Hepatic stellate cell (primary cell): Measurements from ENCODE around the gene ZNF385A.

ENCODE experiments used
- DNase-seq: peaks from one replicate; pipeline ENCODE4 v3.0.0; 2011; ENCODE audit warnings: low spot score

The ZNF385A gene

DNA sequence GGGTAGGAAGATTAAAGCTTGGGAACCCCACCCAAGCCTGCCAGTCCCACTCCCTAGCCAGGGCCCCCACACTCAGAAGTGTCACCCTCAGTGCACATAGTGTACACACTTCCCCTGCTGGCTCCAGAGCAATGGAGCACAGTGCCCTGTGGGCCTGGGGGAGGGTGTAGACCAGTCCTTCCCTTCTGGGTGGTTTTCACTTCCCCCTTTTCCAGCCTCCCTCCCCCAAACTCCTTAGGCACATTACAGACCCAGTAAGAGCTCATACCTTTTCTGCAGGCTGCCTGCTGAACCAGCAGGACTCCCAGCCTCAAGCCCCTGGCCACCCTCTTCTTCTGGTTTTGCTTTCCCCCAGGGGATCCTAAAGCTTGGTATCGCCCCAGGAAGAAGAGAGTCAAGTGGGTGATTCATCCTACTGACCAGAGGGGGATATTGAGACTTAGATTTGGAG is at the start of gene ZNF385A:
ZNF385A (minus strand) TSS at position 143 of the 451 bp plus-strand sequence. CDS start 219 bp downstream, outside the sequence.
- DNase-seq: no peak

- no peak for DNase-seq
These were observed 48.3 kb upstream of the ZNF385A start for GRCh38 chr12:54432815-54433164.

GRCh38 chr12:54431911-54432814 is 47.6 kb upstream of the ZNF385A start:
- no peak for DNase-seq

- DNase-seq: no peak
These were observed 46.0 kb upstream of the ZNF385A start for GRCh38 chr12:54430471-54431069.

DNA sequence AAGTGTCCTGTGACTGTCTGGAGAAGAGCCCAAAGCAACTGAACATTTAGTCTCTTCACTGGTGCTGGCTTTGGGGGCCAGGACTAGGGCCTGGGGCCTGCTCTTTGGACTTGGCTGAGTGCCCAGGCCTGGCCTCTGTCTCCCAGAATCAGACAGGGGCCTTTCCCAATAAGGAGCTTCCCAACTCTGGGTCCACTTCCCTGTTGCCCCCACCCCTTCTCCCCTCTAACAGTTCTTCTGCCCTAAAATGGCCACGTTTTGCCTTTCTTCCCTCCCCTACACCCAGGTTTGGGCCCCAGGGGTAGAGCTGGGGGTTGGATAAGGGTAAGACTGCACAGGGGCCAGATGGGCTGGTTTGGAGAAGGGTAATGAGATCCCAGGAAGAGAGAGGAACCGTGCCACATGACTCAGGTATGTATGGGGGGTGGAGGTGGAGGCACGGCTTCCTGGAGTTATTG is 44.5 kb upstream of the ZNF385A start:
- no peak for DNase-seq

DNA sequence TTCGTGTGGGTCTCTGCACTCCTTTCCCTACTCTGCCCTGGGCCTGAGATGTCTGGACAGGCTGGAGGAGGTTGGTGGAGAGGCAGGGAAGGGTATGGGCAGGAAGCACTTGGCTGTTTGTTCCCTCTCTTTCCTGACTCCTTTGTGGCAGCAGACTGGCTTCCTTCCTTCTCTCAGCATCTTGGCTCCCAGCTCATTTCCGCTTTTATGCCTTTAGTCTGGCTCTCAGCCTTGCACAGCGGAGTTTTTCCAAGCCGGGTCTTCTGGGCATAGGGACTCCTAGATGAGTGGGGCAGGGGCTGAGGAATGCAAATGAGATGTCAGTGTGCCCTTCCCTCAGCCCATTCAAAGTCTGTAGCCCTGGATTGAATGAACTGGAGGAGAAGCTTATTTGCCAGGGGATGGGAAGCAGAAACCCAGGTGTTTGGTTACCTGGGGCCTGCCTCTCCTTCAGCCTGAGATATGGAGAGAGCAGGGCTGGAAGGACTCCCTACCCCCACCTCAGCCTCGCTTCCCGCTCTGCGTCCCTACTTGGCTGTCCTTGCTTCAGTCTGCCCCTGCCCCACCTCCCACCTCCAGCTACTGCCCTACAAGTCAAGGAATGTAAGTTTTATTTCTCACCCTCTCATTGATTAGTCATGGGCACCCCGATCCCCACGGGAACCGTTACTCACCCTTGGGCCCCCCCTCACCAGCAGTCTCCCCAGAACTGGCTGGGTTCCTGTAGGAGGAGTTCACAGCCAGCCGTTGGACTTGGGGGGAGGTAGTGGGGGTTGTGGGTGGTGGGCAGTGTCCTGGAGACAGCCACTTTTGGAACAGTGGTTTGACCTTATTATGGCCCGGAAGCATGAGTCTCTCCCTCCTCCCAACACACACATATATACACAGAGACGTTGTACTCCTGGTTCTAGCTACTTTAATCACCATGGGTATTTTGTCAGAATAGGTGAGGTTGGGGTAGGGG is 43.8 kb upstream of the ZNF385A start:
- DNase-seq: peak; percentile 70

GRCh38 chr12:54427106-54427505 is 42.6 kb upstream of the ZNF385A start:
- DNase-seq: no peak

- no peak for DNase-seq
These were observed 42.2 kb upstream of the ZNF385A start for GRCh38 chr12:54426690-54427089.

DNA sequence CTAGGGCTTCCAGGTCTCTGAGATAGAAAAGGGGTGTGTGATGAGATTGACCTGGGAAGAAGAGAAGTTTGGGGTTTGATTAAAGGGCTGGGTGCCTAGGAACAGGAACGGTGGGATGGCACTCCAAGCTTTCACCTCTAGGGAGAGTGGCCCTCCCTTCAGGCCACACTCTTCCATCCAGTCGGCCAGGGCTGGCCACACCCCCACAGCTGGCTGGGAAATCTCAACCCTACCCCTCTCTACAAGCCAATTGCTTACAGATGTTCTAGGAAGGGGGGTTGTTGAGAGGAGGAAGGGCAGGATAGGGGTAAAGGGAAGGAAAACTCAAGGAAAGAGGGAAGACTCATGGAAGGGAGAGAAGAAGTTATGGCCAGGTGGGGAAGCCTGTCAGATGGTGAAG is 41.2 kb upstream of the ZNF385A start:
- DNase-seq: no peak

DNA sequence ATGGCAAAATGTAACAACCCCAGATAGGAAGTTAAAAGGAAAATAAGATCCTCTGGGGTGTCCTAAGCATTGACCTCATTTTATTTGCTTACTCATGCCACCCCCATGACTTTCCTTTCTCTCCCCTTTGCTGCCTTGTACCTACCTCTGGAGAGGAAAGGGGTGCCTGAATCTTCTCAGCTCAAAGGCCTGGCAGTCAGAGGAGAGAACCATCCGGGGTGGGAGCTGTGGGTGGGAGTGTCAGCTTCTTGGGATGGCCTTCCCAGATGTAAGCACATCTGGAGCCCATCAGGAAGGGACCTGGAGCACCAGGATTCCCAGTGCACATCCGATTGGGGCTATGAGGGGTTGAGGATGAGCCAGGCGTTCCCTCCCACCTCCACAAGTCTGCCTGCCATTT is 39.7 kb upstream of the ZNF385A start:
- no peak for DNase-seq

DNA sequence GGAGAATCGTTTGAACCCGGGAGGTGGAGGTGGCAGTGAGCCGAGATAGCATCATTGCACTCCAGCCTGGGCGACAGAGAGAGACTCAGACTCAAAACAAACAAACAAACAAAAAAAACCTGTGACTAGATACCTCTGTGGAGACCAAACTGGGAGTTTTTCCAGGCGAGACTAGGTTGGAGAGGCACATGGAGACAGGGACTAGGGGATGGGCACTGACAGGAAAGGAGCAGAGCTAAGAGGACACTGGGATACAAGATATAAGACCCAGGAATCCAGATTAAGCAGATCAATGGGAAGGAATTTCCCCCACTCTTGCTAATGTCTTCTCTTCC is 39.2 kb upstream of the ZNF385A start:
- no peak for DNase-seq

- no peak for DNase-seq
These were observed 37.3 kb upstream of the ZNF385A start for GRCh38 chr12:54421879-54422250.

DNA sequence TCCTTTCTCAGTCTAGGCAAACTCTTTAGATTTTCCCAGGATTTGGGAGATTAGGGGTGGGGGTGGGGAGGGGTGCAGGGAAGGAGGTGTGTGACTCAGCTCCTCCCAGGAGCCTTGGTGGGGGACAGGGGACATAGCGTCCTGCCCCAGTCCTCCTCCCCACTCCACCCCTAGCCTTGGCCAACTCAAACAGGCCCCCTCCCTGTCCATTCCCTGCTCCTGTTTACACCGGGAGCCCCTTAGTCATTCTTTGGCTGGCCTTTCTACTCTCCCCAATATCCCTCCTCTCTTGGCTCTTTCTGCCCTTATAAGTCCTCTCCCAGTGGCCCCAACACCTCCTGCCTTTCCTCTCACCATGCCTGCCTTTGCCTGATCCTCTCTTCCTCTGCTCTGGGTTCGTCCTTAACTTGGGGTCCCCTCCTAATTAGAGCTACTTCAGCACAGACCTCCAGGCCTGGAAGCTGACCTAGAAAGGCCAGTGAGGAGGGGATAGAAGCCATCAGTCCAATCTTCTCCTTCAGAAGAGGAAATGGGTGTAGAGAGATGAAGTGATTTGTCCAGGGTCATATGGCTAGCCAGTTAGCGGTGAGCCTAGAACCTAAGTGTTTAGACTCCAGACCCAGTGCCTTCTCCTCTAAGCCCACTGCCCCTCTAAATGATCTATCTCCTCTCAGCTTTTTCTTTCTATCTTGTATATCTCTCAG is 36.8 kb upstream of the ZNF385A start:
- no peak for DNase-seq

- no peak for DNase-seq
These were observed 36.2 kb upstream of the ZNF385A start for GRCh38 chr12:54420766-54421144.

DNA sequence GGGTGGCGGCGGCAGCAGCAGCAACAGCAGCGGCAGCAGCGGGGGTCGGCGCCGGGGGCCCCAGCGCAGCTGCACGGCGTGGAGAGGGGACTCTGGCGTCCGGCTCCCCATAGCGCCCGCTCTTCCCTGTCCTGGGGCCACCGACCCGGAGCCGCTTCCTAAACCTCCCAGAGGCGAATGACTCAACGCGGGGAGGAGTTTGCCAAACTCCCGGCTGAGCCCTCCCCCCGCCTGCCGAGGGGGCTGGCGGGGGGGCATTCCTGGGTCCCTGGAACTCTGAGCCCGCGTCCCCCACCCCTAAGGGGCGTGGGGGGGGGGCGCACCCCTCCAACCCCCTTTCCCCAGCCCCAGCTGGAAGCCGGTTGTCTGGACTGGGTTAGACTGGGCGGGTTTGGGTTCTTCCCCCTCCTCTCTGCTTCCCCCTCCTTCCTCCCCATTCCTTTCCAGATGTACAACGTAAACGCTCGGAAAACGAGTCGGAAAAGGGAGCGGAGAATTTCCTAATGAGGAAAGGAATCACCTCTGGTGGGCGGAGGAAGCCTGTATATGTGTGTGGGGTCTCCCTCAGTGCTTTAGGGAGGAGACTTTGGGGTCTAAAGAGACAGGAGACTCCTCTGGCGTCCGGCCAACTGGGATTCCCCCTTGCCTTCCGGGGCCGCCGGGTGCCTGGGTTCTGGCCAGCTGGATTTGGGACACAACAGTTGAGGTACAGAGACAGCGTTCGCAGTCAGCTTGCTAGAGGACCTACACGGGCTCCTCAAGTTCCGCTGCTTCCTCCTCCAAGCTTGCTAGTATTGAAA is 34.8 kb upstream of the ZNF385A start, which contains the start of gene ITGA5:
ITGA5 (minus strand) TSS at position 179 of the 800 bp plus-strand sequence; CDS start at position 111, 68 bp downstream.
- DNase-seq: peak; percentile 93

- DNase-seq: no peak
These were observed 34.0 kb upstream of the ZNF385A start for GRCh38 chr12:54418441-54419087.

- no peak for DNase-seq
These were observed 33.3 kb upstream of the ZNF385A start for GRCh38 chr12:54417712-54418440.

GRCh38 chr12:54416687-54417603 is 32.4 kb upstream of the ZNF385A start:
- no peak for DNase-seq
